ENCODE results near the gene BAIAP3. TPM values are rescaled to one million over a fixed set of nuclear protein-coding genes. Genes with fewer than 3 reads are reported as not detected.

The BAIAP3 gene
- total and polyA plus RNA-seq, 10 of the 15 experiments (the other 5 are each of a cell fraction or from before 2014, with no cell fraction given): 0.03 to 0.56 (median 0.17) TPM; not detected in 3

DNA sequence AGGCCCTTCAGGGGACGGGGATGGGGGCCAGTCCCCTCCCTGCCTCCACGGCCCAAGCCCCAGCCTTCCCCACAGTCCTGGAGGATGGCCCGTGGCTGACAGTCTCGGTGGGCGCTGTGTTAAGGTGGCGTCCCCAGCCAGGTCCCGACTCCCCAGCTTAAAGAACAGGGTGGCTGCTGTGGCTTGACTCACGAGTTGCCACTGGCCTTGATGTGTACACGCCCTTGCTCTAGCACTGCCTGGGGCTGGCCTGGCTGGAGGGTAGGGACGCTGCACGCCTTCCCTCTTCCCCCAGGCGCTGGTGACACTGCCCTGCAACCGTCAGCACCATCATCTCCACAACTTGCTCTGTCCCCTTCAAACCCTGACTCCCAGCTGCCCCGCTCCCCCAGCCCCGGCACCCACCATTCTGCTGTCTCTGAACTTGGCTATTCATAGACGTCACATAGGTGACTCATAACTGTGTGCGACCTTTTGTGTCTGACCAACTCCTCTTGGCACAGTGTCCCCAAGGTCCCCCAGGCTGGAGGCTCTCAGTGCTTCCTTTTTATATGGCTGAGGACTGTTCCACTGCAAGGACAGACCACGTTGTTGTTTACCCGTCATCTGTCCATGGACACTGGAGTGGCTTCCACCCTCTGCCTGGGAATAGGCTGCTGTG, 24.6 kb downstream of the BAIAP3 start:
- ChIA-PET POLR2A (no interaction called here), RAD21 (ENCODE audit: unreplicated experiment) (no interaction called here), CTCF (no interaction called here), SMC1A (ENCODE audit: uncharacterized antibody, unreplicated experiment) (no interaction called here)
- Histone ChIP-seq H2AFZ (ENCODE audit: control insufficient read depth, low read depth, low read length) (no peak overlapping the region), H3K79me2 (ENCODE audit: control insufficient read depth, insufficient read depth, low read length) (peaks cover 3% of the 10 kb centered on the region), H3K4me3 (no peak overlapping the region), H4K20me1 (ENCODE audit: control insufficient read depth, insufficient read depth) (no peaks in the 10 kb centered on the region), H3K4me1 (ENCODE audit: control insufficient read depth, insufficient read depth, low read length) (no peaks in the 10 kb centered on the region), H3K27me3 (replicated peaks in 1 of 2; ENCODE audit: control insufficient read depth in 2 of 2, insufficient read depth in 2 of 2, low read length in 1 of 2) (no peaks in the 10 kb centered on the region), H3K36me3 (ENCODE audit: control insufficient read depth in 2 of 2, insufficient read depth in 2 of 2, low read length in 1 of 2) (peaks cover 9 to 14% of the 10 kb centered on the region in 2 experiments), H3K9ac (ENCODE audit: control insufficient read depth, insufficient read depth, low read length) (no peak overlapping the region), H3K4me2 (ENCODE audit: control insufficient read depth, insufficient read depth) (no peak overlapping the region), H3K9me3 (replicated peaks; ENCODE audit: control insufficient read depth, insufficient read depth, low read length) (no peaks in the 10 kb centered on the region), H3K27ac (ENCODE audit: control insufficient read depth, insufficient read depth) (no peak overlapping the region)
- BruUV-seq (replicated peaks): no TSS peak
- ATAC-seq: no peak
- no peak for FAIRE-seq
- TF ChIP-seq POLR2A (IDR thresholded peaks at IDR 0.05; ENCODE audit: low read depth, low read length) (peak; percentile 42; the same call in 1 of the 2 replicates), STAT1 (conservative IDR thresholded peaks at IDR 0.05) (no peak)
- intact Hi-C loops (cut with micrococcal nuclease; ENCODE audit: unreplicated experiment): no loop called here
- in situ Hi-C loops (cut with MboI): no loop called here
- DNase-seq (ENCODE audit: low read depth, low spot score): no peak
- whole genome bisulfite sequencing (ENCODE audit: insufficient coverage, insufficient replicate concordance, low lambda C conversion rate, missing lambda C conversion rate): 82% methylated on average over 18 of the region's 19 CpGs

DNA sequence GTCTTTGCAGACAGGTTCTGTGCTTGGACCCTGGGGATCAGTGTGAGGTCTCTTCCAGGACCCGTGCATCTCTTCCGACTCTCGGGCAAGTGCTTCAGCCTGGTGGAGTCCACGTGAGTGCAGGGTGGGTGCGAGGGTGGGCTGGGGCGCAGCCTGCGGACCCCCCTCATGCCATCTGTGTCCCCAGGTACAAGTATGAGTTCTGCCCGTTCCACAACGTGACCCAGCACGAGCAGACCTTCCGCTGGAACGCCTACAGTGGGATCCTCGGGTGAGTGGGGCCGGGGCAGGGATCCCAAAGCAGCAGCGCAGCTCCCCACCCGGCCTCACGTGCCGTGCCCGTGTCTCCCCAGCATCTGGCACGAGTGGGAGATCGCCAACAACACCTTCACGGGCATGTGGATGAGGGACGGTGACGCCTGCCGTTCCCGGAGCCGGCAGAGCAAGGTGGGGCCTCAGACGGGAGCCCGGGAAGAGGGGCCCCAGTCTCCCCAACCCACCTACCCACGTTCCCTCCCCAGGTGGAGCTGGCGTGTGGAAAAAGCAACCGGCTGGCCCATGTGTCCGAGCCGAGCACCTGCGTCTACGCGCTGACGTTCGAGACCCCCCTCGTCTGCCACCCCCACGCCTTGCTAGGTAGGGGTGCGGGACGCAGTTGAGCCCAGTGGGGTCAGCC, 28.4 kb downstream of the BAIAP3 start:
- no peak for DNase-seq (ENCODE audit: low read depth, low spot score)
- in situ Hi-C loops (cut with MboI): no loop called here
- BruUV-seq (replicated peaks): no TSS peak
- Histone ChIP-seq H3K27me3 (replicated peaks in 1 of 2; ENCODE audit: control insufficient read depth in 2 of 2, insufficient read depth in 2 of 2, low read length in 1 of 2) (no peaks in the 10 kb centered on the region), H4K20me1 (ENCODE audit: control insufficient read depth, insufficient read depth) (no peaks in the 10 kb centered on the region), H3K9ac (ENCODE audit: control insufficient read depth, insufficient read depth, low read length) (no peak overlapping the region), H3K4me3 (no peak overlapping the region), H3K4me2 (ENCODE audit: control insufficient read depth, insufficient read depth) (no peak overlapping the region), H3K79me2 (ENCODE audit: control insufficient read depth, insufficient read depth, low read length) (no peaks in the 10 kb centered on the region), H2AFZ (ENCODE audit: control insufficient read depth, low read depth, low read length) (no peak overlapping the region), H3K36me3 (ENCODE audit: control insufficient read depth in 2 of 2, insufficient read depth in 2 of 2, low read length in 1 of 2) (peaks cover 16 to 25% of the 10 kb centered on the region in 2 experiments), H3K27ac (ENCODE audit: control insufficient read depth, insufficient read depth) (no peak overlapping the region), H3K4me1 (ENCODE audit: control insufficient read depth, insufficient read depth, low read length) (no peaks in the 10 kb centered on the region), H3K9me3 (replicated peaks; ENCODE audit: control insufficient read depth, insufficient read depth, low read length) (no peaks in the 10 kb centered on the region)
- no peak for FAIRE-seq
- TF ChIP-seq RELA (IDR thresholded peaks at IDR 0.05; ENCODE audit: borderline replicate concordance, partially characterized antibody): no peak
- 0 out of 2 replicates have a peak, but pooled peaks have one; percentile 9 for TF ChIP-seq POLR2A (IDR thresholded peaks at IDR 0.05; ENCODE audit: low read depth, low read length)
- 96% methylated on average over 31 of the region's 43 CpGs for WGBS (ENCODE audit: insufficient coverage, insufficient replicate concordance, low lambda C conversion rate, missing lambda C conversion rate)
- intact Hi-C loops (cut with micrococcal nuclease; ENCODE audit: unreplicated experiment): no loop called here
- CTCF ChIA-PET: interaction anchor here (0.9 kb wide), 1 partner anchor 17 kb away, joined by 3 read pairs; no protein-coding TSS in a partner anchor
- RAD21 ChIA-PET (ENCODE audit: unreplicated experiment): no interaction called here
- ATAC-seq: no peak
- SMC1A ChIA-PET (ENCODE audit: uncharacterized antibody, unreplicated experiment): no interaction called here
- POLR2A ChIA-PET: no interaction called here
